ENCODE results near the gene PRKN. TPM values are rescaled to one million over a fixed set of nuclear protein-coding genes. Genes with fewer than 3 reads are reported as not detected.

PRKN gene
- total and polyA plus RNA-seq, 2 donors (not counting 3 experiments of a cell fraction or from before 2014, with no cell fraction given) = 0.06 TPM; not detected in 1

- dilution Hi-C loops (cut with MboI; ENCODE audit: extremely low pct_ligation_motif_present, low sequenced_read_pairs) (no loop called here), intact Hi-C loops (cut with micrococcal nuclease) (no loop called here)
- Histone ChIP-seq H4K20me1 (replicated peaks; ENCODE audit: control insufficient read depth, extremely low read depth, insufficient read depth, low read length) (no peaks in the 10 kb centered on the region), H3K4me1 (ENCODE audit: control insufficient read depth, extremely low read depth, insufficient read depth, low read length) (no peaks in the 10 kb centered on the region), H3K27me3 (ENCODE audit: control insufficient read depth in 2 of 2, insufficient read depth in 2 of 2, low read length in 2 of 2) (no peaks in the 10 kb centered on the region), H3K4me2 (ENCODE audit: insufficient read depth, low read length) (no peak overlapping the region), H3K4me3 (replicated peaks in 1 of 3; ENCODE audit: insufficient read depth in 1 of 3, low read depth in 1 of 3, low read length in 3 of 3) (no peak overlapping the region), H3K9ac (replicated peaks; ENCODE audit: extremely low read depth, insufficient read depth, low read length) (no peak overlapping the region), H3K27ac (ENCODE audit: insufficient read depth, low read depth, low read length) (no peak overlapping the region), H3K9me3 (replicated peaks; ENCODE audit: control insufficient read depth, insufficient read depth, low read length) (no peaks in the 10 kb centered on the region), H3K79me2 (ENCODE audit: control insufficient read depth, insufficient read depth, low read length) (no peaks in the 10 kb centered on the region), H2AFZ (ENCODE audit: low read depth, low read length) (no peak overlapping the region), H3K36me3 (ENCODE audit: control insufficient read depth in 2 of 2, extremely low read depth in 1 of 2, insufficient read depth in 2 of 2, low read length in 2 of 2) (no peaks in the 10 kb centered on the region), H3K9me1 (replicated peaks; ENCODE audit: control insufficient read depth, extremely low read depth, insufficient read depth, low read length) (no peaks in the 10 kb centered on the region)
- TF ChIP-seq GATA2 (IDR thresholded peaks at IDR 0.05; ENCODE audit: insufficient read depth, insufficient read length, low read depth, low read length) (no peak), CTCF (IDR thresholded peaks at IDR 0.05; ENCODE audit: extremely low read depth in 1 of 2, insufficient read depth in 1 of 2, low read depth in 1 of 2, low read length in 2 of 2) (no peak), MYC (IDR thresholded peaks at IDR 0.05; ENCODE audit: low read depth, low read length) (no peak), MAX (IDR thresholded peaks at IDR 0.05; ENCODE audit: insufficient read depth, insufficient read length) (no peak), FOS (IDR thresholded peaks at IDR 0.05; ENCODE audit: borderline replicate concordance, insufficient read depth, low read length) (no peak), POLR2A (IDR thresholded peaks at IDR 0.05; ENCODE audit: low read depth, low read length) (no peak), POLR2AphosphoS5 (IDR thresholded peaks at IDR 0.05; ENCODE audit: insufficient read depth, low read depth, low read length) (no peak), EZH2 (IDR thresholded peaks at IDR 0.05; ENCODE audit: borderline replicate concordance, low read depth, low read length, severe bottlenecking) (no peak), JUN (IDR thresholded peaks at IDR 0.05; ENCODE audit: borderline replicate concordance, insufficient read depth, insufficient read length, low read depth) (no peak)
- DNase-seq (ENCODE audit: low read depth, low spot score) = no peak
- no peak for FAIRE-seq
- ChIA-PET POLR2A (no interaction called here), CTCF (no interaction called here)
- no TSS peak for BruUV-seq (replicated peaks)
These were observed 1011.4 kb downstream of the PRKN start for GRCh38 chr6:161716176-161716575.

Data from endothelial cell of umbilical vein (primary cell).